ENCODE data around the gene MSI1.
A peak's percentile ranks its signal among the peaks of the same experiment; 100 is the strongest.

MSI1 gene

GRCh38 chr12:120368789-120369602 lies at the start of gene MSI1:
Gene MSI1, minus strand, starts transcription at chr12:120369164. Its CDS starts 73 bp downstream, at chr12:120369091.
- DNase-seq, result peak in 17 of 51 donors; percentile 7 to 57 (median 28)

- no peak for DNase-seq
Measured at GRCh38 chr12:120417917-120418580, 49.1 kb upstream of the MSI1 start.

- DNase-seq, result no peak
Measured at GRCh38 chr12:120416490-120417216, 47.7 kb upstream of the MSI1 start.

- peak in 32 of 51 donors; percentile 3 to 66 (median 26) for DNase-seq
Measured at GRCh38 chr12:120413901-120414695, 45.1 kb upstream of the MSI1 start.

GRCh38 chr12:120412421-120412820 lies 43.5 kb upstream of the MSI1 start:
- no peak for DNase-seq

GRCh38 chr12:120408771-120409170 lies 39.8 kb upstream of the MSI1 start:
- DNase-seq, result no peak

GRCh38 chr12:120406553-120406952 lies 37.6 kb upstream of the MSI1 start:
- DNase-seq, result no peak

- DNase-seq, result no peak
Measured at GRCh38 chr12:120406069-120406468, 37.1 kb upstream of the MSI1 start.

- no peak for DNase-seq
Measured at GRCh38 chr12:120404271-120404670, 35.3 kb upstream of the MSI1 start.

- no peak for DNase-seq
Measured at GRCh38 chr12:120403869-120404268, 34.9 kb upstream of the MSI1 start.

- peak in 21 of 51 donors; percentile 1 to 32 (median 9) for DNase-seq
Measured at GRCh38 chr12:120402217-120402616, 33.3 kb upstream of the MSI1 start.

GRCh38 chr12:120399531-120399930 lies 30.6 kb upstream of the MSI1 start:
- DNase-seq, result no peak

GRCh38 chr12:120397824-120398540 lies 29.0 kb upstream of the MSI1 start:
- DNase-seq, result peak in 27 of 51 donors; percentile 2 to 60 (median 33)

GRCh38 chr12:120394483-120395367 lies 25.8 kb upstream of the MSI1 start:
- no peak for DNase-seq

- DNase-seq, result no peak
Measured at GRCh38 chr12:120390540-120391120, 21.7 kb upstream of the MSI1 start.

GRCh38 chr12:120388691-120389481 lies 19.9 kb upstream of the MSI1 start:
- peak in 25 of 51 donors; percentile 5 to 78 (median 27) for DNase-seq

GRCh38 chr12:120381752-120382419 lies 12.9 kb upstream of the MSI1 start:
- DNase-seq, result no peak

- no peak for DNase-seq
Measured at GRCh38 chr12:120378036-120378435, 9.1 kb upstream of the MSI1 start.

All from hypothalamus (tissue), 51 donors.